MG63 (cell line): Measurements from ENCODE around the gene FBLIM1. TPM values are rescaled to one million over a fixed set of nuclear protein-coding genes. Genes with fewer than 3 reads are reported as not detected.

Experiments used
- DNase-seq: peaks from one replicate; pipeline ENCODE4 v3.0.0-alpha.2; 2020
- H3K27me3 ChIP-seq: fragments of 250-450 bp; sonication (Bioruptor Pico); 2 replicates; pipeline ENCODE4 v1.5.1; 2020; ENCODE audit warnings: mild to moderate bottlenecking, moderate library complexity
- H3K36me3 ChIP-seq: fragments of 250-450 bp; sonication (Bioruptor Pico); 2 replicates; pipeline ENCODE4 v1.5.1; 2020; ENCODE audit warnings: mild to moderate bottlenecking, moderate library complexity
- H3K4me3 ChIP-seq: fragments of 250-450 bp; sonication (Bioruptor Pico); 2 replicates; pipeline ENCODE4 v1.5.1; 2020; ENCODE audit warnings: mild to moderate bottlenecking, moderate library complexity
- H3K9me3 ChIP-seq: fragments of 250-450 bp; sonication (Bioruptor Pico); 2 replicates; pipeline ENCODE4 v1.5.1; 2020; ENCODE audit warnings: mild to moderate bottlenecking, moderate library complexity
- total RNA-seq: library from RNA; depleted of rRNA; stranded (reverse); fragments of >200 nt; shearing (Covaris generic); gene quantifications from 2 replicates; pipeline ENCODE4 v1.2.3, GENCODE V29; 2014; ENCODE audit warnings: low replicate concordance

Gene FBLIM1
- total RNA-seq, 1 experiment from 2014 or later, result 23.1 TPM

GRCh38 chr1:15738416-15739113 is 20.0 kb upstream of the FBLIM1 start:
- Histone ChIP-seq H3K9me3 (no peaks in the 10 kb centered on the region), H3K4me3 (no peak overlapping the region), H3K36me3 (peaks cover 13% of the 10 kb centered on the region; the same call in 1 of the 2 replicates), H3K27me3 (no peaks in the 10 kb centered on the region)
- no peak for DNase-seq

- DNase-seq, result no peak
- no peak overlapping the region for H3K4me3 ChIP-seq
- H3K9me3 ChIP-seq, result no peaks in the 10 kb centered on the region
- H3K36me3 ChIP-seq, result peaks cover 6% of the 10 kb centered on the region; the same call in 1 of the 2 replicates
- no peaks in the 10 kb centered on the region for H3K27me3 ChIP-seq
These were observed 19.3 kb upstream of the FBLIM1 start for GRCh38 chr1:15739259-15739658.

GRCh38 chr1:15739745-15740144 is 18.9 kb upstream of the FBLIM1 start:
- no peaks in the 10 kb centered on the region for H3K9me3 ChIP-seq
- no peaks in the 10 kb centered on the region for H3K27me3 ChIP-seq
- H3K36me3 ChIP-seq, result 0 out of 2 replicates have a peak, but pooled peaks cover 2% of the 10 kb centered on the region
- no peak overlapping the region for H3K4me3 ChIP-seq
- no peak for DNase-seq

- Histone ChIP-seq H3K27me3 (no peaks in the 10 kb centered on the region), H3K4me3 (no peak overlapping the region), H3K36me3 (no peaks in the 10 kb centered on the region), H3K9me3 (no peaks in the 10 kb centered on the region)
- peak; percentile 62 for DNase-seq
These were observed 17.4 kb upstream of the FBLIM1 start for GRCh38 chr1:15740924-15741850.

GRCh38 chr1:15742339-15742801 is 16.2 kb upstream of the FBLIM1 start, which contains the start of gene TMEM82:
Gene TMEM82, plus strand, starts transcription at chr1:15742499. Its CDS starts 61 bp downstream, at chr1:15742560.
- H3K27me3 ChIP-seq, result no peaks in the 10 kb centered on the region
- no peaks in the 10 kb centered on the region for H3K9me3 ChIP-seq
- DNase-seq, result no peak
- H3K4me3 ChIP-seq, result no peak within 1 kb of the TSS
- H3K36me3 ChIP-seq, result no peaks in the 10 kb centered on the region

- no peaks in the 10 kb centered on the region for H3K27me3 ChIP-seq
- no peaks in the 10 kb centered on the region for H3K9me3 ChIP-seq
- H3K4me3 ChIP-seq, result no peak overlapping the region
- DNase-seq, result no peak
- H3K36me3 ChIP-seq, result no peaks in the 10 kb centered on the region
These were observed 14.4 kb upstream of the FBLIM1 start for GRCh38 chr1:15744122-15744679.

GRCh38 chr1:15747378-15747777 is 11.2 kb upstream of the FBLIM1 start:
- Histone ChIP-seq H3K27me3 (no peaks in the 10 kb centered on the region), H3K4me3 (no peak overlapping the region), H3K36me3 (no peaks in the 10 kb centered on the region), H3K9me3 (no peaks in the 10 kb centered on the region)
- no peak for DNase-seq

- Histone ChIP-seq H3K36me3 (no peaks in the 10 kb centered on the region), H3K27me3 (no peaks in the 10 kb centered on the region), H3K4me3 (no peak overlapping the region), H3K9me3 (no peaks in the 10 kb centered on the region)
- DNase-seq, result no peak
These were observed 10.3 kb upstream of the FBLIM1 start for GRCh38 chr1:15748264-15748663.

- Histone ChIP-seq H3K4me3 (no peak overlapping the region), H3K9me3 (no peaks in the 10 kb centered on the region), H3K27me3 (no peaks in the 10 kb centered on the region), H3K36me3 (no peaks in the 10 kb centered on the region)
- no peak for DNase-seq
These were observed 9.8 kb upstream of the FBLIM1 start for GRCh38 chr1:15748690-15749398.

GRCh38 chr1:15749399-15750291 is 8.9 kb upstream of the FBLIM1 start:
- DNase-seq, result peak; percentile 56
- Histone ChIP-seq H3K27me3 (no peaks in the 10 kb centered on the region), H3K4me3 (no peak overlapping the region), H3K9me3 (no peaks in the 10 kb centered on the region), H3K36me3 (no peaks in the 10 kb centered on the region)

GRCh38 chr1:15750924-15751323 is 7.7 kb upstream of the FBLIM1 start:
- no peaks in the 10 kb centered on the region for H3K27me3 ChIP-seq
- H3K36me3 ChIP-seq, result no peaks in the 10 kb centered on the region
- no peaks in the 10 kb centered on the region for H3K9me3 ChIP-seq
- no peak overlapping the region for H3K4me3 ChIP-seq
- no peak for DNase-seq

- Histone ChIP-seq H3K36me3 (no peaks in the 10 kb centered on the region), H3K27me3 (no peaks in the 10 kb centered on the region), H3K9me3 (no peaks in the 10 kb centered on the region), H3K4me3 (no peak overlapping the region)
- DNase-seq, result no peak
These were observed 6.9 kb upstream of the FBLIM1 start for GRCh38 chr1:15751717-15752116.

- H3K27me3 ChIP-seq, result no peaks in the 10 kb centered on the region
- no peaks in the 10 kb centered on the region for H3K9me3 ChIP-seq
- DNase-seq, result no peak
These were observed 4.8 kb upstream of the FBLIM1 start for GRCh38 chr1:15753776-15754175.

GRCh38 chr1:15755021-15755645 is 3.5 kb upstream of the FBLIM1 start:
- Histone ChIP-seq H3K4me3 (no peak overlapping the region), H3K9me3 (no peaks in the 10 kb centered on the region), H3K36me3 (no peaks in the 10 kb centered on the region), H3K27me3 (no peaks in the 10 kb centered on the region)
- DNase-seq, result no peak

More at GRCh38 chr1:15753776-15754175, 4.8 kb upstream of the FBLIM1 start:
- Histone ChIP-seq H3K4me3 (no peak overlapping the region), H3K36me3 (no peaks in the 10 kb centered on the region)

- Histone ChIP-seq H3K9me3 (no peaks in the 10 kb centered on the region), H3K27me3 (no peaks in the 10 kb centered on the region), H3K36me3 (no peaks in the 10 kb centered on the region), H3K4me3 (no peak overlapping the region)
- DNase-seq, result no peak
These were observed 3.0 kb upstream of the FBLIM1 start for GRCh38 chr1:15755646-15756040.
